Measurements from ENCODE around the gene PPP1R10. TPM values are rescaled to one million over a fixed set of nuclear protein-coding genes. Genes with fewer than 3 reads are reported as not detected.
A peak's percentile ranks its signal among the peaks of the same experiment; 100 is the strongest.
"Not testable (repeated sequence)": the region's sequence is repeated elsewhere in the genome, so short reads cannot be mapped to it uniquely, and the experiment has no call there.

The PPP1R10 gene
- total RNA-seq (2014; rRNA removed), result 44.2 and 44.5 TPM in 2 replicates
- Bru-seq, nascent RNA, result percentile 99 among the genes with signal in this experiment
- BruChase-seq, experiment 1, labeled RNA remaining after a 6-hour chase, result percentile 98 among the genes with signal in this experiment
- percentile 98 among the genes with signal in this experiment for BruChase-seq, experiment 2, labeled RNA remaining after a 2-hour chase
- long read RNA-seq, partial matches to known transcripts, result 46 of 56 reads
- long read RNA-seq, other reads (novel, unspliced or antisense), result 9 of 56 reads

DNA sequence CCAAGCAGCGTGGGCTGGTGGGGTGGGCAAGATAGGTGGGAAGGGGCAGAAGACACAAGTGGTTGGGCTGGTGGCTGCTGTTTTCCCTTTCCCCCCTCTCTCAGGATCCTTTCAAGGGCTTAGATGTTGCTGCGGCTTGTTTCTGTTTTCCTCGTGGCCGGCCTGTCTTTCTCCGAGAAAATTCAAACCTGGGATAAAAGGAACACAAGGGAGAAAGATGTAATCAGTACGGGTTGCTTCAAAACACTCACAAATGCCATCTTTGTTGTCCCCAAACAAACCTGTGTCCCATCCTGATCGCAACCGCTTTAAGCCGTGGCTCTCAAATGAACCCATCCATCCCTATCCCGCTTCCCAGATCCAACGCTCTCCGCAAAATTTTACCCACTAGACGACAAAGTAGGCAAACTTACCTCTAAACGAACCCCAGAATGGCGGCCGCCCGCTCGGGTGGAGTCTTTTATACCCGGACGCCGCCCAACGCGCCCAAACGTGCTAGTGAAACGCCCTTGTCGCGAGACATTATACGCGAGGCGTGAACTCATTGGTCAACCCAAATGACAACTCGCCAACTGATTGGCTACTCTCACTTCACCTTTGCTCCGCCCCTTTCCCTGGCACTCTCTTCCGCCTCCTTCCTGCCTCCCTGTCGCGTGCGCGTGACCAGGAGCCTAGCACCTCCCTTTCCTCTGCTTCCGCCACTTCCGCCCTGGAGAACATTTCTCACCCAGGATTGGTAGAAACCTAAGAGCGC lies at the start of gene PPP1R10:
Gene PPP1R10, minus strand, starts transcription at position 433 of the 754 bp plus-strand sequence. CDS start 7,299 bp downstream, outside the sequence.
- H3K9me3 ChIP-seq (ENCODE audit: low read length), result no peaks in the 10 kb centered on the region
- TSS peak; percentile 75 for BruUV-seq (replicated peaks)

DNA sequence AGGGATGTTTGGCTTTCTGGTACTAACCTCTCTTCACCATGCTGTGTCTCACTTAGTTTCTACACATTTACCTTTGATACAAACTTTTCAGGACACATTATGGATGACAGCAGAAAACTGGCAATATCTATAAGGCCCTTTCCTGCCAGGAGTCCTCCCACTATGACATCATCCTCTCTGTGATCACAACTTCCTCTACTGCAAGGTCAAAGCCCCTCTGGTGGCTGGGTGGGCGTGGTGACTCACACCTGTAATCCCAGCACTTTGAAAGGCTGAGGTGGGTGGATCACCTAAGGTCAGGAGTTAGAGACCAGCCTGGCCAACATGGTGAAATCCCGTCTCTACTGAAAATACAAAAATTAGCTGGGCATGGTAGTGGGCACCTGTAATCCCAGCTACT lies 49.3 kb upstream of the PPP1R10 start:
- H3K9me2 ChIP-seq (replicated peaks; ENCODE audit: low read length); intact Hi-C loops (cut with micrococcal nuclease); DNase-seq; H3K9ac ChIP-seq (ENCODE audit: low read length); H3K4me2 ChIP-seq (ENCODE audit: low read length); H4K20me1 ChIP-seq (ENCODE audit: low read length); H3K27ac ChIP-seq (ENCODE audit: low read length); BruUV-seq (replicated peaks); CTCF ChIA-PET; H3K4me3 ChIP-seq (ENCODE audit: low read length); H2AFZ ChIP-seq (ENCODE audit: low read length); H3K4me1 ChIP-seq (ENCODE audit: insufficient read depth, low read length); H3F3A ChIP-seq (ENCODE audit: low read length, unreplicated experiment); H3K9me3 ChIP-seq (ENCODE audit: low read length); H3K27me3 ChIP-seq (ENCODE audit: low read length); H3K79me2 ChIP-seq (ENCODE audit: low read length); ATAC-seq; POLR2A ChIA-PET (ENCODE audit: unreplicated experiment): not testable (repeated sequence)
- peaks cover 45% of the 10 kb centered on the region for H3K36me3 ChIP-seq (ENCODE audit: low read depth, low read length)

More for the DNA sequence above, at the start of gene PPP1R10:
- Histone ChIP-seq H3K4me1 (ENCODE audit: insufficient read depth, low read length) (peaks cover 40% of the 10 kb centered on the region), H3K27me3 (ENCODE audit: low read length) (no peaks in the 10 kb centered on the region), H3K79me2 (ENCODE audit: low read length) (peaks cover 62% of the 10 kb centered on the region), H3K4me2 (ENCODE audit: low read length) (peak within 1 kb of the TSS; percentile 99), H3K27ac (ENCODE audit: low read length) (peak within 1 kb of the TSS; percentile 92), H3K4me3 (ENCODE audit: low read length) (peak within 1 kb of the TSS; percentile 86), H4K20me1 (ENCODE audit: low read length) (peaks cover 35% of the 10 kb centered on the region), H3F3A (ENCODE audit: low read length, unreplicated experiment) (peaks cover 25% of the 10 kb centered on the region), H3K9me2 (replicated peaks; ENCODE audit: low read length) (no peaks in the 10 kb centered on the region), H3K36me3 (ENCODE audit: low read depth, low read length) (peaks cover 22% of the 10 kb centered on the region), H3K9ac (ENCODE audit: low read length) (peak within 1 kb of the TSS; percentile 99), H2AFZ (ENCODE audit: low read length) (peak within 1 kb of the TSS; percentile 82)
- TF ChIP-seq EZH2 (IDR thresholded peaks at IDR 0.05; ENCODE audit: low read length, unreplicated experiment) (no peak), EZH2phosphoT487 (IDR thresholded peaks at IDR 0.05; ENCODE audit: borderline replicate concordance, low read length) (no peak)
- TF ChIP-seq, protein P1, sequence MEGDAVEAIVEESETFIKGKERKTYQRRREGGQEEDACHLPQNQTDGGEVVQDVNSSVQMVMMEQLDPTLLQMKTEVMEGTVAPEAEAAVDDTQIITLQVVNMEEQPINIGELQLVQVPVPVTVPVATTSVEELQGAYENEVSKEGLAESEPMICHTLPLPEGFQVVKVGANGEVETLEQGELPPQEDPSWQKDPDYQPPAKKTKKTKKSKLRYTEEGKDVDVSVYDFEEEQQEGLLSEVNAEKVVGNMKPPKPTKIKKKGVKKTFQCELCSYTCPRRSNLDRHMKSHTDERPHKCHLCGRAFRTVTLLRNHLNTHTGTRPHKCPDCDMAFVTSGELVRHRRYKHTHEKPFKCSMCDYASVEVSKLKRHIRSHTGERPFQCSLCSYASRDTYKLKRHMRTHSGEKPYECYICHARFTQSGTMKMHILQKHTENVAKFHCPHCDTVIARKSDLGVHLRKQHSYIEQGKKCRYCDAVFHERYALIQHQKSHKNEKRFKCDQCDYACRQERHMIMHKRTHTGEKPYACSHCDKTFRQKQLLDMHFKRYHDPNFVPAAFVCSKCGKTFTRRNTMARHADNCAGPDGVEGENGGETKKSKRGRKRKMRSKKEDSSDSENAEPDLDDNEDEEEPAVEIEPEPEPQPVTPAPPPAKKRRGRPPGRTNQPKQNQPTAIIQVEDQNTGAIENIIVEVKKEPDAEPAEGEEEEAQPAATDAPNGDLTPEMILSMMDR (conservative IDR thresholded peaks at IDR 0.05; ENCODE audit: low read depth, low read length), result no peak
- DNase-seq, result peak; percentile 100
- peak; percentile 73 for ATAC-seq
- intact Hi-C loops (cut with micrococcal nuclease), result loop anchor here (1.0 kb wide), 2 partner anchors 56 to 103 kb away; partner anchors contain the start of genes DHX16 and TUBB
- CTCF ChIA-PET, result interaction anchor here (0.6 kb wide), 1 partner anchor 114 kb away, joined by 4 read pairs; no protein-coding TSS in a partner anchor
- POLR2A ChIA-PET (ENCODE audit: unreplicated experiment), result interaction anchor here (0.7 to 0.9 kb wide), 2 partner anchors 96 to 100 kb away, joined by 3 read pairs; partner anchors contain the start of gene MDC1

DNA sequence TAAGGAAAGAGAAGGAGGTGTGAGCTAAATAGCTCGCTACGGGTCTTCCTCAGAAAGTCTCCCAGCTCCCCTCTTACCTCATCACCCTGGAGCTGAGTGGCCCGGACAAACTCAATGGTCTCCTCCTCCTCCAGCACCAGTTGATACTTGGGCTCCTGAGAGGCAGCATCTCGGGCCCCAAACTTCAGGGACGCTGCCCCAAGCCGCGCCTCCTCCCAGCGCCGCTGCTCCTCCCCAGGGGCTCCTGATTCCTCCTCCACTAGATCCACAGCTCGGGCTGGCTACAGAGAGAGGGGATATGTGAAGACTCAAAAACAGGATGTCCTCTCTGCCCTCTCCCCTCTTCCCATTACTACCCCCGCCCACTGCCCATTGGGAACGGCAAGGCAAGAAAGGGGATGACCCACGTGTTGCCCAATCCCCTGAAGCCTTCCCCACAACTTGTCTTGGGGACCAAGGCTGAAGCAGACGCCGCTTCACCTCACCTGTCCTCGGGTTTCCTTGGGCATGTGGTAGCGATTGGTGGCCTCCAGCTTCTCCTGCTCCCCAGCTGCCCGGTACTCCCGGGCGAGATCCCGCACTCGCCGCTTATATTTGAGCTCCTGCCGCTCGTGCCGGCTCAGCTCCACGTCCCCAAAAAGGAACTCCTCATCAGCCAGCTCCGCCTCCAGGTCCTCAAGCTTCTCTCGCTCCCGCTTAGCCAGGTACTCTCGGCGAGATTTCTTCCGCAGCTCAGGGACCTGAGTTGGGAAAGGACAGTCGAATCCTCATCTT lies 48.1 kb upstream of the PPP1R10 start:
- Histone ChIP-seq H3F3A (ENCODE audit: low read length, unreplicated experiment) (no peaks in the 10 kb centered on the region), H3K9me2 (replicated peaks; ENCODE audit: low read length) (no peaks in the 10 kb centered on the region), H3K27me3 (ENCODE audit: low read length) (no peaks in the 10 kb centered on the region), H3K9ac (ENCODE audit: low read length) (no peak overlapping the region), H3K4me2 (ENCODE audit: low read length) (no peak overlapping the region), H2AFZ (ENCODE audit: low read length) (no peak overlapping the region), H3K4me3 (ENCODE audit: low read length) (no peak overlapping the region), H4K20me1 (ENCODE audit: low read length) (no peaks in the 10 kb centered on the region), H3K36me3 (ENCODE audit: low read depth, low read length) (peaks cover 43% of the 10 kb centered on the region), H3K9me3 (ENCODE audit: low read length) (no peaks in the 10 kb centered on the region), H3K4me1 (ENCODE audit: insufficient read depth, low read length) (no peaks in the 10 kb centered on the region), H3K27ac (ENCODE audit: low read length) (no peak overlapping the region), H3K79me2 (ENCODE audit: low read length) (no peaks in the 10 kb centered on the region)
- BruUV-seq (replicated peaks), result TSS peak; percentile 38
- POLR2A ChIA-PET (ENCODE audit: unreplicated experiment), result no interaction called here
- DNase-seq (no peak), ATAC-seq (no peak)
- CTCF ChIA-PET, result no interaction called here
- TF ChIP-seq, protein P1 (conservative IDR thresholded peaks at IDR 0.05; ENCODE audit: low read depth, low read length), result no peak
- TF ChIP-seq EZH2 (IDR thresholded peaks at IDR 0.05; ENCODE audit: low read length, unreplicated experiment) (no peak), EZH2phosphoT487 (IDR thresholded peaks at IDR 0.05; ENCODE audit: borderline replicate concordance, low read length) (no peak)
- intact Hi-C loops (cut with micrococcal nuclease), result no loop called here

DNA sequence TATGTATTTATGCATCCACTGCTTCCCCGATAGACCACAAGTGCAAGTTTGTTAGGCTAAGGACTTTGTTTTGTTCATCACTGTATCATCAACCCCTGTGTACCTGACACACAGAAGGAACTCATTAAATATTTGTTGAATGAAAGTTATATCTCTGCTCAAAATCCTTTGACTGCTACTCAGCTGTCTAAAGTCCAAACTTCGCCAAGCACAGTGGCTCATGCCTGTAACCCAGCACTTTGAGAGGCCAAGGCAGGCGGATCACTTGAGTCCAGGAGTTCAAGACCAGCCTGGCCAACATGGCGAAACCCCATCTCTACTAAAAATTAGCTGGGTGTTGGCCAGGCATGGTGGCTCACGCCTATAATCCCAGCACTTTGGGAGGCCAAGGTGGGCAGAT lies 40.9 kb upstream of the PPP1R10 start:
- H3K27me3 ChIP-seq (ENCODE audit: low read length); H3K79me2 ChIP-seq (ENCODE audit: low read length); H3K4me1 ChIP-seq (ENCODE audit: insufficient read depth, low read length); DNase-seq; H3K4me3 ChIP-seq (ENCODE audit: low read length); H3K9me2 ChIP-seq (replicated peaks; ENCODE audit: low read length); POLR2A ChIA-PET (ENCODE audit: unreplicated experiment); H3K27ac ChIP-seq (ENCODE audit: low read length); CTCF ChIA-PET; H3K9ac ChIP-seq (ENCODE audit: low read length); H3K4me2 ChIP-seq (ENCODE audit: low read length); H2AFZ ChIP-seq (ENCODE audit: low read length); ATAC-seq; H3F3A ChIP-seq (ENCODE audit: low read length, unreplicated experiment); intact Hi-C loops (cut with micrococcal nuclease); H3K9me3 ChIP-seq (ENCODE audit: low read length); H4K20me1 ChIP-seq (ENCODE audit: low read length); BruUV-seq (replicated peaks): not testable (repeated sequence)
- peaks cover 45% of the 10 kb centered on the region for H3K36me3 ChIP-seq (ENCODE audit: low read depth, low read length)
